OCI-LY7 (cell line): ENCODE measurements around the gene C10orf90. TPM values are rescaled to one million over a fixed set of nuclear protein-coding genes. Genes with fewer than 3 reads are reported as not detected.

Experiments
- BruUV-seq: library from RNA; stranded (reverse); fragments of 400-500 nt; replicated peaks from 2 replicates; lab custom pipeline; 2021; lab: Mats Ljungman, UMichigan
- CTCF ChIA-PET: fragments of 300-600 bp; sonication (Branson Sonifier 250); formaldehyde crosslinking; loops from one replicate; lab custom pipeline; 2022; ENCODE audit warnings: antibody characterized with exemption; ENCODE audit not compliant: unreplicated experiment; lab: Charles Lee
- POLR2A ChIA-PET: fragments of 300-600 bp; sonication (Branson Sonifier 250); formaldehyde crosslinking; loops from one replicate; lab custom pipeline; 2022; ENCODE audit warnings: antibody characterized with exemption; lab: Charles Lee
- DNase-seq: peaks from one replicate; pipeline ENCODE4 v3.0.0-alpha.2; 2015; ENCODE audit warnings: low spot score
- H2AFZ ChIP-seq: fragments of 200-600 bp; sonication (generic), shearing (Covaris generic); 2 replicates; pipeline ENCODE4 v1.6.1; 2014; ENCODE audit warnings: mild to moderate bottlenecking, antibody characterized with exemption, low read length, moderate library complexity
- H3K27ac ChIP-seq: fragments of 200-600 bp; sonication (generic); 2 replicates; pipeline ENCODE4 v1.5.1; 2014; ENCODE audit warnings: mixed run types, low read depth, mild to moderate bottlenecking, moderate library complexity, low read length, inconsistent platforms; ENCODE audit not compliant: poor library complexity, severe bottlenecking
- H3K36me3 ChIP-seq: fragments of 200-600 bp; sonication (generic); 2 replicates; pipeline ENCODE4 v1.6.1; 2014; ENCODE audit warnings: mild to moderate bottlenecking, antibody characterized with exemption, low read length, moderate library complexity, mixed read lengths; ENCODE audit not compliant: insufficient read depth
- H3K4me1 ChIP-seq: fragments of 200-600 bp; sonication (generic); 2 replicates; pipeline ENCODE4 v1.5.1; 2014; ENCODE audit warnings: mild to moderate bottlenecking, low read length; ENCODE audit not compliant: insufficient read depth, poor library complexity, severe bottlenecking
- H3K4me2 ChIP-seq: fragments of 200-600 bp; sonication (generic); 2 replicates; pipeline ENCODE4 v1.6.1; 2014; ENCODE audit warnings: mild to moderate bottlenecking, low read length
- H3K4me3 ChIP-seq: fragments of 200-600 bp; sonication (generic); 2 replicates; pipeline ENCODE4 v1.5.1; 2014; ENCODE audit warnings: mild to moderate bottlenecking, low read depth, low read length; ENCODE audit not compliant: poor library complexity, severe bottlenecking
- H3K79me2 ChIP-seq: fragments of 200-600 bp; sonication (generic); 2 replicates; pipeline ENCODE4 v1.6.1; 2016; ENCODE audit warnings: low read depth, mild to moderate bottlenecking, low read length, moderate library complexity, mixed read lengths; ENCODE audit not compliant: insufficient read depth
- H3K9me2 ChIP-seq: fragments of 200-600 bp; sonication (generic); 2 replicates; pipeline ENCODE4 v1.6.1; 2016; ENCODE audit warnings: mild to moderate bottlenecking, low read length, mixed read lengths; ENCODE audit not compliant: insufficient read depth
- H3K9me3 ChIP-seq: fragments of 200-600 bp; sonication (generic); 2 replicates; pipeline ENCODE4 v1.6.1; 2014; ENCODE audit warnings: mild to moderate bottlenecking, mixed run types, low read length, mixed read lengths
- H4K20me1 ChIP-seq: fragments of 200-600 bp; sonication (generic); 2 replicates; pipeline ENCODE4 v1.6.1; 2014; ENCODE audit warnings: mild to moderate bottlenecking, antibody characterized with exemption, low read length, moderate library complexity, mixed read lengths; ENCODE audit not compliant: insufficient read depth
- CTCF ChIP-seq: fragments of 200-600 bp; sonication (generic); conservative IDR thresholded peaks from 2 replicates; pipeline ENCODE4 v1.5.1; 2014; ENCODE audit warnings: mild to moderate bottlenecking, antibody characterized with exemption, low read length, moderate library complexity, mixed read lengths
- EZH2phosphoT487 ChIP-seq: fragments of 200-600 bp; sonication (generic); IDR thresholded peaks from 2 replicates; pipeline ENCODE4 v1.6.1; 2018; ENCODE audit warnings: low read depth, borderline replicate concordance, mild to moderate bottlenecking, mixed run types, antibody characterized with exemption, low read length, moderate library complexity, mixed read lengths
- intact Hi-C: fragments of 100-400 bp; cut with micrococcal nuclease; formaldehyde crosslinking; loops from one replicate; pipeline ENCODE4 v1.10.0; 2022; ENCODE audit not compliant: unreplicated experiment
- total RNA-seq, 2 experiments: library from RNA; depleted of rRNA in 1 of 2; stranded (reverse); fragments of >200 nt in 1 of 2; shearing (Covaris generic) in 1 of 2; gene quantifications; 2 replicates each; pipeline ENCODE4 v1.2.3, GENCODE V29; 2014 to 2022

Gene C10orf90
- total RNA-seq, 2 experiments from 2014 or later: not detected

GRCh38 chr10:126617733-126618132, 52.8 kb downstream of the C10orf90 start:
- no peaks in the 10 kb centered on the region for H3K9me2 ChIP-seq
- no peaks in the 10 kb centered on the region for H4K20me1 ChIP-seq
- H3K27ac ChIP-seq: no peak overlapping the region
- H3K4me1 ChIP-seq: no peaks in the 10 kb centered on the region
- TF ChIP-seq EZH2phosphoT487: no peak
- no peak for TF ChIP-seq CTCF
- POLR2A ChIA-PET: no interaction called here
- H3K4me3 ChIP-seq: no peak overlapping the region
- CTCF ChIA-PET: no interaction called here
- H3K4me2 ChIP-seq: no peak overlapping the region
- no TSS peak for BruUV-seq
- no peak overlapping the region for H2AFZ ChIP-seq
- no peak for DNase-seq
- H3K36me3 ChIP-seq: no peaks in the 10 kb centered on the region
- no peaks in the 10 kb centered on the region for H3K79me2 ChIP-seq
- no peaks in the 10 kb centered on the region for H3K9me3 ChIP-seq
- intact Hi-C loops: no loop called here

- no peak for DNase-seq
These were observed 53.3 kb downstream of the C10orf90 start for GRCh38 chr10:126617208-126617607.

More at GRCh38 chr10:126617208-126617607, 53.3 kb downstream of the C10orf90 start:
- no peaks in the 10 kb centered on the region for H3K36me3 ChIP-seq
- no peaks in the 10 kb centered on the region for H4K20me1 ChIP-seq
- ChIA-PET CTCF (no interaction called here), POLR2A (no interaction called here)
- H2AFZ ChIP-seq: no peak overlapping the region
- no peaks in the 10 kb centered on the region for H3K4me1 ChIP-seq
- no peaks in the 10 kb centered on the region for H3K9me3 ChIP-seq
- no peak overlapping the region for H3K4me3 ChIP-seq
- no peak for TF ChIP-seq CTCF
- no peak for TF ChIP-seq EZH2phosphoT487
- no peak overlapping the region for H3K4me2 ChIP-seq
- no peak overlapping the region for H3K27ac ChIP-seq
- no TSS peak for BruUV-seq
- H3K9me2 ChIP-seq: no peaks in the 10 kb centered on the region
- intact Hi-C loops: no loop called here
- H3K79me2 ChIP-seq: no peaks in the 10 kb centered on the region
